IMR-90 (cell line): ENCODE results near the gene USPL1. TPM values are rescaled to one million over a fixed set of nuclear protein-coding genes. Genes with fewer than 3 reads are reported as not detected.

Experiments used
- ATAC-seq: fragments of 200-7000 bp; cut with Tn5 transposase; 2 replicates; pipeline ENCODE4 v1.9.1; 2020; ENCODE audit warnings: low read depth, mild to moderate bottlenecking, moderate library complexity
- BruUV-seq: library from RNA; stranded (reverse); fragments of 400-500 nt; replicated peaks from 2 replicates; lab custom pipeline; 2021; lab: Mats Ljungman, UMichigan
- CTCF ChIA-PET: fragments of 300-600 bp; formaldehyde crosslinking; extraction: SDS; loops from one replicate; lab custom pipeline; 2021; ENCODE audit warnings: antibody characterized with exemption; lab: Yijun Ruan, JAX
- POLR2A ChIA-PET: fragments of 300-600 bp; sonication (Branson Sonifier 250); formaldehyde crosslinking; loops from one replicate; lab custom pipeline; 2022; ENCODE audit warnings: antibody characterized with exemption; ENCODE audit not compliant: unreplicated experiment; lab: Charles Lee
- DNase-seq: peaks from one replicate; pipeline ENCODE4 v3.0.0; 2013
- H2AFZ ChIP-seq: replicated peaks from 2 replicates; pipeline ENCODE3; 2013; ENCODE audit warnings: low read length, mild to moderate bottlenecking; ENCODE audit not compliant: poor library complexity
- H2AK5ac ChIP-seq: 2 replicates; pipeline ENCODE4 v1.6.1; 2013; ENCODE audit warnings: low read depth, low read length, inconsistent platforms
- H2AK9ac ChIP-seq: replicated peaks from 2 replicates; pipeline ENCODE3; 2013; ENCODE audit warnings: mild to moderate bottlenecking, low read depth, low read length, moderate library complexity; ENCODE audit not compliant: poor library complexity
- H2BK120ac ChIP-seq: 2 replicates; pipeline ENCODE4 v1.6.1; 2013; ENCODE audit warnings: low read depth, low read length, inconsistent platforms
- H2BK15ac ChIP-seq: 3 replicates; pipeline ENCODE4 v1.6.1; 2013; ENCODE audit warnings: low read depth, low read length, inconsistent platforms
- H2BK20ac ChIP-seq: 2 replicates; pipeline ENCODE4 v1.6.1; 2013; ENCODE audit warnings: low read depth, mild to moderate bottlenecking, inconsistent platforms, low read length, moderate library complexity
- H2BK5ac ChIP-seq: 2 replicates; pipeline ENCODE4 v1.6.1; 2013; ENCODE audit warnings: mild to moderate bottlenecking, low read depth, low read length, inconsistent platforms; ENCODE audit not compliant: poor library complexity, severe bottlenecking
- H3K14ac ChIP-seq: replicated peaks from 2 replicates; pipeline ENCODE4 v1.6.1; 2013; ENCODE audit warnings: low read depth, low read length, inconsistent platforms
- H3K18ac ChIP-seq: 2 replicates; pipeline ENCODE4 v1.6.1; 2013; ENCODE audit warnings: low read depth, low read length, control low read depth
- H3K23ac ChIP-seq: 2 replicates; pipeline ENCODE4 v1.6.1; 2013; ENCODE audit warnings: low read depth, low read length, inconsistent platforms
- H3K27ac ChIP-seq: 2 replicates; pipeline ENCODE4 v1.5.1; 2013; ENCODE audit warnings: mild to moderate bottlenecking, control low read depth, low read length; ENCODE audit not compliant: insufficient read depth
- H3K27me3 ChIP-seq: 2 replicates; pipeline ENCODE4 v1.6.1; 2013; ENCODE audit warnings: low read length; ENCODE audit not compliant: control insufficient read depth, insufficient read depth
- H3K36me3 ChIP-seq: 2 replicates; pipeline ENCODE4 v1.6.1; 2013; ENCODE audit warnings: low read length, mixed read lengths; ENCODE audit not compliant: control insufficient read depth, insufficient read depth
- H3K4ac ChIP-seq: 2 replicates; pipeline ENCODE4 v1.6.1; 2013; ENCODE audit warnings: low read depth, low read length, inconsistent platforms
- H3K4me1 ChIP-seq: 2 replicates; pipeline ENCODE4 v1.6.1; 2013; ENCODE audit warnings: low read length, mixed read lengths; ENCODE audit not compliant: control insufficient read depth, insufficient read depth
- H3K4me2 ChIP-seq: 2 replicates; pipeline ENCODE4 v1.6.1; 2013; ENCODE audit warnings: low read depth, mild to moderate bottlenecking, control low read depth, low read length, moderate library complexity
- H3K4me3 ChIP-seq: 2 replicates; pipeline ENCODE4 v1.5.1; 2013; ENCODE audit warnings: low read depth, mild to moderate bottlenecking, control low read depth, low read length, moderate library complexity; ENCODE audit not compliant: insufficient read depth
- H3K56ac ChIP-seq: 2 replicates; pipeline ENCODE4 v1.6.1; 2013; ENCODE audit warnings: low read length, inconsistent platforms; ENCODE audit not compliant: insufficient read depth; ENCODE audit errors: extremely low read depth
- H3K79me1 ChIP-seq, 2 experiments: 2 replicates each; pipeline ENCODE4 v1.6.1; 2013; ENCODE audit warnings: low read length in 2 of 2, inconsistent platforms in 1 of 2, low read depth in 1 of 2
- H3K9ac ChIP-seq: 2 replicates; pipeline ENCODE4 v1.6.1; 2013; ENCODE audit warnings: low read depth, low read length, control low read depth
- H3K9me1 ChIP-seq: 2 replicates; pipeline ENCODE4 v1.6.1; 2013; ENCODE audit warnings: low read length, inconsistent platforms; ENCODE audit not compliant: insufficient read depth
- H3K9me3 ChIP-seq: 2 replicates; pipeline ENCODE4 v1.6.1; 2013; ENCODE audit warnings: low read length; ENCODE audit not compliant: control insufficient read depth, insufficient read depth
- H4K20me1 ChIP-seq: 2 replicates; pipeline ENCODE4 v1.6.1; 2013; ENCODE audit warnings: low read length, inconsistent platforms; ENCODE audit not compliant: insufficient read depth
- H4K5ac ChIP-seq: 2 replicates; pipeline ENCODE4 v1.6.1; 2013; ENCODE audit warnings: mild to moderate bottlenecking, low read depth, low read length, control low read depth
- H4K8ac ChIP-seq, 2 experiments: 2 replicates each; pipeline ENCODE4 v1.6.1; 2013; ENCODE audit warnings: low read depth in 2 of 2, low read length in 2 of 2, control low read depth in 1 of 2, inconsistent platforms in 1 of 2
- H4K91ac ChIP-seq: 2 replicates; pipeline ENCODE4 v1.6.1; 2013; ENCODE audit warnings: low read depth, low read length, inconsistent platforms; ENCODE audit not compliant: insufficient read depth
- BHLHE40 ChIP-seq: fragments of 150-350 bp; IDR thresholded peaks from 2 replicates; pipeline ENCODE4 v1.6.1; 2016; ENCODE audit warnings: mild to moderate bottlenecking, low read depth, low read length
- CEBPB ChIP-seq: IDR thresholded peaks from 2 replicates; pipeline ENCODE4 v1.6.1; 2012; ENCODE audit warnings: low read depth, low read length, improper control_type of control experiment
- CTCF ChIP-seq: conservative IDR thresholded peaks from 2 replicates; pipeline ENCODE4 v1.5.1; 2012; ENCODE audit warnings: mild to moderate bottlenecking, low read depth, low read length, improper control_type of control experiment
- MAFK ChIP-seq: IDR thresholded peaks from 2 replicates; pipeline ENCODE4 v1.6.1; 2012; ENCODE audit warnings: low read depth, low read length, improper control_type of control experiment
- MAZ ChIP-seq: IDR thresholded peaks from 2 replicates; pipeline ENCODE4 v1.6.1; 2012; ENCODE audit warnings: low read depth, mild to moderate bottlenecking, low read length, improper control_type of control experiment, moderate library complexity, borderline replicate concordance
- MXI1 ChIP-seq: IDR thresholded peaks from 2 replicates; pipeline ENCODE4 v1.6.1; 2012; ENCODE audit warnings: low read depth, mild to moderate bottlenecking, low read length, moderate library complexity, borderline replicate concordance
- NFE2L2 ChIP-seq: fragments of 150-350 bp; IDR thresholded peaks from 2 replicates; pipeline ENCODE4 v1.6.1; 2016; ENCODE audit warnings: low read depth, mild to moderate bottlenecking, low read length
- POLR2A ChIP-seq: IDR thresholded peaks from 2 replicates; pipeline ENCODE4 v1.6.1; 2012; ENCODE audit warnings: mild to moderate bottlenecking, low read depth, low read length
- RCOR1 ChIP-seq: IDR thresholded peaks from 2 replicates; pipeline ENCODE4 v1.6.1; 2012; ENCODE audit warnings: mild to moderate bottlenecking, low read length, improper control_type of control experiment; ENCODE audit not compliant: insufficient replicate concordance
- WGBS, 2 experiments: methylation state at CpG; one replicate each; pipeline versions ENCODE4 v1.1.5 to v1.1.7; 2013; ENCODE audit warnings: missing lambda C conversion rate in 2 of 2; ENCODE audit not compliant: insufficient read length in 1 of 2; ENCODE audit errors: extremely low coverage in 2 of 2; 5-methylcytosine and 5-hydroxymethylcytosine counted together
- dilution Hi-C: fragments of 300-500 bp; cut with HindIII; formaldehyde crosslinking; loops from one replicate; pipeline ENCODE4 v1.14.3; 2018; ENCODE audit warnings: low sequenced_read_pairs; ENCODE audit not compliant: unreplicated experiment
- in situ Hi-C: fragments of 300-500 bp; cut with MboI; formaldehyde crosslinking; loops from 3 replicates; pipeline ENCODE4 v1.14.3; 2019; ENCODE audit warnings: low sequenced_read_pairs, inconsistent platforms, mixed read lengths
- intact Hi-C: fragments of 100-400 bp; cut with micrococcal nuclease; formaldehyde crosslinking; loops from 2 replicates; pipeline ENCODE4 v1.10.0; 2022
- polyA plus RNA-seq, 3 experiments: library from polyadenylated mRNA; depleted of rRNA; stranded (reverse); fragments of >200 nt; gene quantifications; 2 replicates each; pipeline ENCODE4 v1.2.3, GENCODE V29; 2012; ENCODE audit warnings: low replicate concordance in 1 of 3
- total RNA-seq: library from RNA; depleted of rRNA; stranded (reverse); fragments of >200 nt; gene quantifications from 2 replicates; pipeline ENCODE4 v1.2.3, GENCODE V29; 2012
- TF ChIP-seq, protein P1 (sequence below): fragments of 150-350 bp; IDR thresholded peaks from 2 replicates; pipeline ENCODE4 v1.6.1; 2017; ENCODE audit warnings: mild to moderate bottlenecking, antibody characterized with exemption, low read length, low read depth

USPL1 gene
- total and polyA plus RNA-seq, 2 of the 4 experiments (the other 2 are of a cell fraction) = 12.1 to 15.4 TPM

DNA sequence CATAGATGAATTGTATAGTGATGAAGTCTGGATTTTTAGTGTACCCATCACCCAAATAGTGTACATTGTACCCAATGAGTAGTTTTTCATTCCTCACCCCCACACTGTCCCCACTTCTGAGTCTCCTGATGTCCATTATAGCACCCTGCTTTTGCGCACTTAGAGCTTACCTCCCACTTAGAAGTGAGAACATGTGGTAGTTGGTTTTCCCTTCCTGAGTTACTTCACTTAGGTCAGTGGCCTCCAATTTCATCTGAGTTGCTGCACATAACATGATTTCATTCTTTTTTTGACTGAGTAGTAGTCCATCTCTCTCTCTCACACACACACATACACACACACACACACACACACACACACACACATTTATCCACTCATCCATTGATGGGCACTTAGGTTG lies 74.4 kb downstream of the USPL1 start:
- no peak for TF ChIP-seq CTCF
- no peak for TF ChIP-seq MXI1
- TF ChIP-seq MAZ = no peak
- no peak for TF ChIP-seq NFE2L2
- TF ChIP-seq CEBPB = no peak
- no peak for TF ChIP-seq RCOR1
- no peak for TF ChIP-seq POLR2A
- TF ChIP-seq, protein P1, sequence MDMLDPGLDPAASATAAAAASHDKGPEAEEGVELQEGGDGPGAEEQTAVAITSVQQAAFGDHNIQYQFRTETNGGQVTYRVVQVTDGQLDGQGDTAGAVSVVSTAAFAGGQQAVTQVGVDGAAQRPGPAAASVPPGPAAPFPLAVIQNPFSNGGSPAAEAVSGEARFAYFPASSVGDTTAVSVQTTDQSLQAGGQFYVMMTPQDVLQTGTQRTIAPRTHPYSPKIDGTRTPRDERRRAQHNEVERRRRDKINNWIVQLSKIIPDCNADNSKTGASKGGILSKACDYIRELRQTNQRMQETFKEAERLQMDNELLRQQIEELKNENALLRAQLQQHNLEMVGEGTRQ = no peak
- no peak for TF ChIP-seq MAFK
- no peak for TF ChIP-seq BHLHE40
- no peaks in the 10 kb centered on the region for H3K79me1 ChIP-seq
- peak overlapping the region; percentile 35 for H2AK5ac ChIP-seq
- H3K27ac ChIP-seq = no peak overlapping the region
- H3K56ac ChIP-seq = no peak overlapping the region
- dilution Hi-C loops (no loop called here), in situ Hi-C loops (no loop called here), intact Hi-C loops (loop anchor here (10.0 kb wide), 1 partner anchor 557 kb away; no protein-coding TSS in a partner anchor)
- peaks cover 16% of the 10 kb centered on the region for H3K4me1 ChIP-seq
- H4K8ac ChIP-seq = peak overlapping the region in 1 of 2 experiments; percentile 15; a peak in 1 of 4 replicates
- no peak overlapping the region for H2AK9ac ChIP-seq
- peak overlapping the region; percentile 27; the same call in 1 of the 2 replicates for H2BK20ac ChIP-seq
- H3K4me2 ChIP-seq = no peak overlapping the region
- no peak overlapping the region for H3K23ac ChIP-seq
- H2BK5ac ChIP-seq = peak overlapping the region; percentile 45
- no peaks in the 10 kb centered on the region for H4K20me1 ChIP-seq
- no peak overlapping the region for H2BK15ac ChIP-seq
- ChIA-PET CTCF (interaction anchor here (0.7 kb wide), 1 partner anchor 306 kb away, joined by 5 read pairs; no protein-coding TSS in a partner anchor), POLR2A (no interaction called here)
- peak overlapping the region; percentile 37; the same call in 1 of the 2 replicates for H3K4ac ChIP-seq
- peak overlapping the region; percentile 52; the same call in 1 of the 2 replicates for H4K91ac ChIP-seq
- H3K27me3 ChIP-seq = no peaks in the 10 kb centered on the region
- H2BK120ac ChIP-seq = peak overlapping the region; percentile 22; the same call in 1 of the 2 replicates
- no CpG with 5 or more reads among the region's 1 CpG for WGBS, 2 experiments
- H3K18ac ChIP-seq = no peak overlapping the region
- no peak for ATAC-seq
- BruUV-seq = no TSS peak
- no peak overlapping the region for H3K14ac ChIP-seq
- no peaks in the 10 kb centered on the region; the same call in 1 of the 2 replicates for H3K9me3 ChIP-seq
- no peak overlapping the region for H2AFZ ChIP-seq
- no peak overlapping the region for H3K9ac ChIP-seq
- H3K4me3 ChIP-seq = no peak overlapping the region
- peaks cover 8% of the 10 kb centered on the region; the same call in 1 of the 2 replicates for H3K9me1 ChIP-seq
- DNase-seq = no peak
- no peak overlapping the region for H4K5ac ChIP-seq
- H3K36me3 ChIP-seq = no peaks in the 10 kb centered on the region
